Gastroesophageal sphincter (tissue), 3 donors: ENCODE results near the gene HIRA.

Experiments used
- EP300 ChIP-seq: sonication (generic); formaldehyde crosslinking; IDR thresholded peaks from one replicate; pipeline ENCODE4 v1.6.1; 2017; ENCODE audit warnings: antibody characterized with exemption, mild to moderate bottlenecking
- POLR2A ChIP-seq, 2 donors: fragments of 450-650 bp; IDR thresholded peaks; one replicate each; pipeline ENCODE4 v1.6.1; 2017; ENCODE audit warnings: antibody characterized with exemption in 2 of 2, mild to moderate bottlenecking in 2 of 2, moderate library complexity in 1 of 2
- POLR2AphosphoS5 ChIP-seq: sonication (generic); formaldehyde crosslinking; IDR thresholded peaks from one replicate; pipeline ENCODE4 v1.6.1; 2017; ENCODE audit warnings: antibody characterized with exemption
- TF ChIP-seq, protein P1 (sequence below), 4 experiments: fragments of 200-600 bp in 2 of 4; fragments of 450-650 bp in 2 of 4; sonication (generic) in 1 of 4; IDR thresholded peaks; one replicate each; pipeline ENCODE4 v1.5.1; 2017 to 2019; ENCODE audit warnings: antibody characterized with exemption in 4 of 4, mild to moderate bottlenecking in 2 of 4, moderate library complexity in 2 of 4

DNA sequence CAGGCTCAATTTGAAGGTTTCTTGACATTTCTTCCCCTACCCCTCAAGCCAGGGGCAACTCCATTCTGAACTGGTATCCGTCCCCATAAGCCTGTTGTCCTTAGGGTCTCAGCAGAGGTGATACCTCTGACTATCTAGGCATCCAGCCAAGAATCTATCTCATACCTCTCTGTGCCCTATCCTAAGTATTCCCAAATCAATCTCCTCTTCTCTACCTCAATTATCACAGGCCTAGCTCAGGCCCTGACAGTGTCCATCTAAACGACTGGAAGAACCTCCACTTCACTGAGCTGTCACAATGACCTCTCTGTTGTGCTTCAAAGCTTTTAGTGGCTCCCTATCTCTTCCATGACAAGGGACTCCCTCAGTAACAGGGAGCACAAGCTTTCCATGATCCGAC, 26.9 kb downstream of the HIRA start:
- TF ChIP-seq, protein P1, sequence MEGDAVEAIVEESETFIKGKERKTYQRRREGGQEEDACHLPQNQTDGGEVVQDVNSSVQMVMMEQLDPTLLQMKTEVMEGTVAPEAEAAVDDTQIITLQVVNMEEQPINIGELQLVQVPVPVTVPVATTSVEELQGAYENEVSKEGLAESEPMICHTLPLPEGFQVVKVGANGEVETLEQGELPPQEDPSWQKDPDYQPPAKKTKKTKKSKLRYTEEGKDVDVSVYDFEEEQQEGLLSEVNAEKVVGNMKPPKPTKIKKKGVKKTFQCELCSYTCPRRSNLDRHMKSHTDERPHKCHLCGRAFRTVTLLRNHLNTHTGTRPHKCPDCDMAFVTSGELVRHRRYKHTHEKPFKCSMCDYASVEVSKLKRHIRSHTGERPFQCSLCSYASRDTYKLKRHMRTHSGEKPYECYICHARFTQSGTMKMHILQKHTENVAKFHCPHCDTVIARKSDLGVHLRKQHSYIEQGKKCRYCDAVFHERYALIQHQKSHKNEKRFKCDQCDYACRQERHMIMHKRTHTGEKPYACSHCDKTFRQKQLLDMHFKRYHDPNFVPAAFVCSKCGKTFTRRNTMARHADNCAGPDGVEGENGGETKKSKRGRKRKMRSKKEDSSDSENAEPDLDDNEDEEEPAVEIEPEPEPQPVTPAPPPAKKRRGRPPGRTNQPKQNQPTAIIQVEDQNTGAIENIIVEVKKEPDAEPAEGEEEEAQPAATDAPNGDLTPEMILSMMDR (IDR thresholded peaks at IDR 0.05): no peak
- no peak for TF ChIP-seq POLR2A (IDR thresholded peaks at IDR 0.05)
- TF ChIP-seq EP300: no peak
- no peak for TF ChIP-seq POLR2AphosphoS5
